Smooth muscle cell (in vitro differentiated cells): ENCODE measurements around the gene SLC16A8. TPM values are rescaled to one million over a fixed set of nuclear protein-coding genes. Genes with fewer than 3 reads are reported as not detected.

ENCODE experiments used
- DNase-seq: peaks from one replicate; lab custom pipeline; 2025; ENCODE audit not compliant: unreplicated experiment; lab: John Stamatoyannopoulos, UW
- H2AFZ ChIP-seq: fragments of 200-600 bp; sonication (generic); 2 replicates; pipeline ENCODE4 v1.6.0; 2016; ENCODE audit warnings: antibody characterized with exemption, low read depth, mild to moderate bottlenecking
- H3F3A ChIP-seq: fragments of 200-600 bp; sonication (generic); 2 replicates; pipeline ENCODE4 v1.6.0; 2017; ENCODE audit warnings: antibody characterized with exemption, low read depth
- H3K27ac ChIP-seq: fragments of 200-600 bp; sonication (generic); 2 replicates; pipeline ENCODE4 v1.5.1; 2016; ENCODE audit warnings: low read depth, mild to moderate bottlenecking
- H3K27me3 ChIP-seq: fragments of 200-600 bp; sonication (generic); 2 replicates; pipeline ENCODE4 v1.6.1; 2016; ENCODE audit warnings: low read depth, mild to moderate bottlenecking
- H3K36me3 ChIP-seq: fragments of 200-600 bp; sonication (generic); 2 replicates; pipeline ENCODE4 v1.5.1; 2016; ENCODE audit warnings: low read depth
- H3K4me1 ChIP-seq: fragments of 200-600 bp; sonication (generic); 2 replicates; pipeline ENCODE4 v1.5.1; 2016; ENCODE audit warnings: low read depth
- H3K4me2 ChIP-seq: fragments of 200-600 bp; sonication (generic); 2 replicates; pipeline ENCODE4 v1.6.0; 2016; ENCODE audit warnings: mild to moderate bottlenecking
- H3K4me3 ChIP-seq: fragments of 200-600 bp; sonication (generic); 2 replicates; pipeline ENCODE4 v1.5.1; 2016; ENCODE audit warnings: mild to moderate bottlenecking
- H3K79me2 ChIP-seq: fragments of 200-600 bp; sonication (generic); 2 replicates; pipeline ENCODE4 v1.6.0; 2016; ENCODE audit warnings: low read depth, mild to moderate bottlenecking
- H3K9ac ChIP-seq: fragments of 200-600 bp; sonication (generic); 2 replicates; pipeline ENCODE4 v1.6.0; 2016; ENCODE audit warnings: low read depth
- H3K9me3 ChIP-seq: fragments of 200-600 bp; sonication (generic); replicated peaks from 2 replicates; pipeline ENCODE4 v1.5.1; 2016; ENCODE audit warnings: low read depth
- H4K20me1 ChIP-seq: fragments of 200-600 bp; sonication (generic); 2 replicates; pipeline ENCODE4 v1.6.0; 2016; ENCODE audit warnings: low read depth
- CTCF ChIP-seq: fragments of 200-600 bp; sonication (generic); IDR thresholded peaks from 2 replicates; pipeline ENCODE4 v1.5.1; 2017; ENCODE audit warnings: borderline replicate concordance, mild to moderate bottlenecking, antibody characterized with exemption; ENCODE audit not compliant: insufficient read depth, poor library complexity, severe bottlenecking
- WGBS: methylation state at CpG from one replicate; pipeline ENCODE4 v1.1.7; 2016; ENCODE audit warnings: low lambda C conversion rate; 5-methylcytosine and 5-hydroxymethylcytosine counted together
- polyA plus RNA-seq: library from polyadenylated mRNA; unstranded; fragments of >200 nt; fragmentation: Nextera tagmentation; extraction: Ambion mirVana; gene quantifications from 2 replicates; pipeline ENCODE4 v1.2.1, GENCODE V29; 2016
- total RNA-seq: library from RNA; depleted of rRNA; stranded (reverse); fragments of >200 nt; gene quantifications from 2 replicates; pipeline ENCODE4 v1.2.3, GENCODE V29; 2014

The SLC16A8 gene
- total and polyA plus RNA-seq, 2 experiments from 2014 or later = 0.93 TPM; not detected in 1

DNA sequence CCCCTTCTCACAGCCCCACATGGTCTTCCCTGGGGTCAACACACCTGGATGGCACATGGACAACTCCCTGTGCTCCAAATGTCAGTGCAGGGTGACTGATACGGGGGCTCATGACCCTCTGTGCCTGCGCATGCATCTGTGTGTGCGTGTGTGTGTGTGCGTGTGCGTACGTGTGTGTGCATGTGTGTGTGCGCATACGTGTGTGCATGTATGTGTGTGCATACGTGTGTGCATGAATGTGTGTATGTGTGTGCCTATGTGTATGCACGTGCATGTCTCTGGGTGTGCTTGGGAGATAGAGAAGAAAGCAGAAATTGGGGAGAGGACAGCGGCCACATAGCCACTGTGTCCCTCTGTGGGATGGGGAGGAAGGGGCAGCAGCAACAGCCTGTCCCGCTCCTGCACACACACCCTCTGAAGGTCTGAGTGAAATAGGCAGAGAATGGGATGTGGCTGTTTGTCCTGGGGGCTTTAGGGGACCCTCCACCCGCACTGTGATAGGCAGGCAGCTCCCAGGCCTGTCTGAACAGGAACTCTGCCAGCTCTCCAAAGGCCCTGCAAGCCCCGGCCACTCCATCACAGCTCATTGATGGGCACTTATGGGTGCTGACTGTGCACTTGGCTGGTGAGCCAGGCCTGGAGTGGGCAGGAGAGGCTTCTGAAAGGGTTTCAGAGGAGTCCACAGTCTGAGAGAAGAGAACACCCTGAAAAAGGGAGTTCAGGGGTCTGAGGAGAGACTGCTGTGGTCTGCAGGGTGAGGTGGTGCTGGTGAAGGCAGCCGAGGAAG, 55.4 kb downstream of the SLC16A8 start:
- Histone ChIP-seq H3K79me2 (no peaks in the 10 kb centered on the region), H3K27me3 (no peaks in the 10 kb centered on the region), H3K36me3 (no peaks in the 10 kb centered on the region), H3K4me2 (no peak overlapping the region), H3K4me1 (peaks cover 17% of the 10 kb centered on the region), H3K4me3 (no peak overlapping the region), H3F3A (no peaks in the 10 kb centered on the region), H3K9ac (no peak overlapping the region), H4K20me1 (no peaks in the 10 kb centered on the region), H3K9me3 (no peaks in the 10 kb centered on the region), H3K27ac (no peak overlapping the region), H2AFZ (no peak overlapping the region)
- DNase-seq = no peak
- no peak for TF ChIP-seq CTCF
- 96% methylated on average over 15 of the region's 15 CpGs for WGBS

Other genes with a start within 250 kb of the SLC16A8 start
- gene ANKRD54, start 239.8 kb downstream of the SLC16A8 start, total RNA-seq = 24.5 and 26.6 TPM in 2 replicates
- gene ANKRD54, start 239.8 kb downstream of the SLC16A8 start, polyA plus RNA-seq = 22.2 and 26.2 TPM in 2 replicates
- gene EIF3L, start 234.8 kb downstream of the SLC16A8 start, total RNA-seq = 264 and 274 TPM in 2 replicates
- gene EIF3L, start 234.8 kb downstream of the SLC16A8 start, polyA plus RNA-seq = 165 and 182 TPM in 2 replicates
- gene MICALL1, start 177.9 kb downstream of the SLC16A8 start, total RNA-seq = 15.2 and 24.9 TPM in 2 replicates
- 8.7 and 17.1 TPM in 2 replicates for gene MICALL1, start 177.9 kb downstream of the SLC16A8 start, polyA plus RNA-seq
- gene C22orf23, start 130.6 kb downstream of the SLC16A8 start, total RNA-seq = 0.18 and 0.81 TPM in 2 replicates
- 1.0 and 2.4 TPM in 2 replicates for gene C22orf23, start 130.6 kb downstream of the SLC16A8 start, polyA plus RNA-seq
- gene POLR2F, start 130.5 kb downstream of the SLC16A8 start, total RNA-seq = 29.0 and 52.2 TPM in 2 replicates
- gene POLR2F, start 130.5 kb downstream of the SLC16A8 start, polyA plus RNA-seq = 138 and 141 TPM in 2 replicates
- gene SOX10, start 99.6 kb downstream of the SLC16A8 start, total RNA-seq = not detected in 2 replicates
- not detected in 2 replicates for gene SOX10, start 99.6 kb downstream of the SLC16A8 start, polyA plus RNA-seq
- gene PICK1, start 26.8 kb downstream of the SLC16A8 start, total RNA-seq = 8.8 and 23.4 TPM in 2 replicates
- 17.5 and 30.1 TPM in 2 replicates for gene PICK1, start 26.8 kb downstream of the SLC16A8 start, polyA plus RNA-seq
- gene BAIAP2L2, start 26.5 kb upstream of the SLC16A8 start, total RNA-seq = 0.13 and 0.31 TPM in 2 replicates
- gene BAIAP2L2, start 26.5 kb upstream of the SLC16A8 start, polyA plus RNA-seq = 0.67 and 1.3 TPM in 2 replicates
- gene PLA2G6, start 97.6 kb upstream of the SLC16A8 start, total RNA-seq = 6.1 and 19.4 TPM in 2 replicates
- 8.6 and 8.9 TPM in 2 replicates for gene PLA2G6, start 97.6 kb upstream of the SLC16A8 start, polyA plus RNA-seq
- gene MAFF, start 117.8 kb upstream of the SLC16A8 start, total RNA-seq = 51.2 and 52.4 TPM in 2 replicates
- 48.2 and 53.4 TPM in 2 replicates for gene MAFF, start 117.8 kb upstream of the SLC16A8 start, polyA plus RNA-seq
- gene TMEM184B, start 188.8 kb upstream of the SLC16A8 start, total RNA-seq = 34.1 and 54.4 TPM in 2 replicates
- 96.0 and 96.3 TPM in 2 replicates for gene TMEM184B, start 188.8 kb upstream of the SLC16A8 start, polyA plus RNA-seq
- 94.7 and 111 TPM in 2 replicates for gene CSNK1E, start 233.2 kb upstream of the SLC16A8 start, total RNA-seq
- gene CSNK1E, start 233.2 kb upstream of the SLC16A8 start, polyA plus RNA-seq = 154 and 192 TPM in 2 replicates